ENCODE results near the gene GTSE1. TPM values are rescaled to one million over a fixed set of nuclear protein-coding genes. Genes with fewer than 3 reads are reported as not detected.

The GTSE1 gene
- total and polyA plus RNA-seq, 4 experiments from 2014 or later = 0.64 TPM; not detected in 3

- intact Hi-C loops (cut with micrococcal nuclease) = no loop called here
These were observed 69.7 kb downstream of the GTSE1 start for GRCh38 chr22:46366327-46366731.

DNA sequence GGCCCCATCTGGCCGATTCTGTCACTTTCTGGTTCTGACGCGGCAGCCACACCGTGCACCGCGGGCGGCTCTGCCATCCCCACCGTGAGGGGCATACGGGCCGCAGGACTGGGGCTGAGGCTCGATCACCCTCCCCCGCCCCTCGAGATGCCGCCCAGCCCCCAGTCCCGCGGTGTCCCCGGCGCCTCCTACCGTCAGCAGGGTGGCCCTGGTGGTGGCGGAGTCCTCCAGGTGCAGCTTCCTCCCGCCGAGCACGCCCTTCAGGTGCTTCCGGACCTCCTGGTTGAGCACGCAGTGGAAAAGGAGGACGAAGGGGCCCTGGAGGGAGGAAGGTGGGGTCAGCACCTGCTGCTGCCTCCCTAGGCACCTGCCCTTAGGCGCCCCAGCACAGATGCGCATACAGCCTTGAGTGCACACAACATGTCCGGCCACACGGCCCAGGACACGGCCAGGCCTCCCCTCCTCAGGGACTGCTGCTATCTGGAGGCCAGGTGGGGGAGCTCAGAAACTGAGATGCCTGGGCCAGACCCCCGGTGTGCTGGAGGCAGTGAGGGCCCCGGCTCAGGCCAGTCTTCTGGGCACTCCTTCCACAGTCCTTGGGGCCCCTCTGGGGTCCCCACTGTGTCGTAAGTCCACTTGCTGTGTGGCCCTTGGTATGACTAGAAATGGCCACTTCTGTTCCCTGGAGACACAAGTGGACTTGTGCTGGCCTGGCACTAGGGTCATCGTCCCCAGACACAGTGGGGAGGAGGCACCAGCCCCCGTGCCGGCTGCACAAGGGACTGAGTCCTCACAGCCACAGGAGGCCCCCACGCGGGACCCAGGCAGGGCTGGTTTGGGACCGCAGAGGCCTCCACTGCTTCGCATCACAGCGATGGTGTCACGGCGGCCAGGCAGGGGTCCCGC lies 70.4 kb downstream of the GTSE1 start:
- Histone ChIP-seq H3K27ac (ENCODE audit: low read depth, low read length) (no peak overlapping the region), H3K9me3 (ENCODE audit: control insufficient read depth in 1 of 2, low read length in 2 of 2) (no peaks in the 10 kb centered on the region), H3K4me3 (ENCODE audit: low read length in 2 of 2) (no peak overlapping the region), H3K27me3 (ENCODE audit: insufficient read depth, low read length) (no peaks in the 10 kb centered on the region), H3K4me1 (ENCODE audit: insufficient read depth, low read length) (peaks cover 25% of the 10 kb centered on the region), H3K36me3 (ENCODE audit: insufficient read depth, low read length) (no peaks in the 10 kb centered on the region)
- ChIA-PET POLR2A (ENCODE audit: partially characterized antibody) (interaction anchor here (0.9 to 1.7 kb wide), 3 partner anchors 25 to 118 kb away, joined by 3 to 9 read pairs (median 3); partner anchors contain the start of gene TRMU), CTCF (ENCODE audit: partially characterized antibody) (interaction anchor here (0.8 to 4.8 kb wide), 25 partner anchors 8 to 361 kb away, joined by 3 to 70 read pairs (median 4); partner anchors contain the start of gene TRMU)
- DNase-seq = peak in 3 of 5 donors; percentile 12 to 55 (median 50)
- H3K36me3 Mint-ChIP-seq = no peaks in the 10 kb centered on the region
- peaks cover 1 to 4% of the 10 kb centered on the region in 2 donors for H3K27me3 Mint-ChIP-seq
- peaks cover 13 to 27% (median 20%) of the 10 kb centered on the region in 4 donors for H3K4me1 Mint-ChIP-seq
- no peaks in the 10 kb centered on the region for H3K9me3 Mint-ChIP-seq
- H3K4me3 Mint-ChIP-seq = peak overlapping the region in 6 of 8 donors; percentile 4 to 80 (median 44)
- intact Hi-C loops (cut with micrococcal nuclease) = no loop called here
- peak overlapping the region in 3 of 7 donors; percentile 60 to 78 (median 73) for H3K27ac Mint-ChIP-seq

More at GRCh38 chr22:46366327-46366731, 69.7 kb downstream of the GTSE1 start:
- H3K27me3 ChIP-seq (ENCODE audit: insufficient read depth, low read length) = no peaks in the 10 kb centered on the region
- H3K4me3 Mint-ChIP-seq = no peak overlapping the region
- H3K27me3 Mint-ChIP-seq = peaks cover 0 to 1% of the 10 kb centered on the region in 2 donors
- H3K9me3 Mint-ChIP-seq = peaks cover 0 to 3% (median 0%) of the 10 kb centered on the region in 8 donors
- ChIA-PET POLR2A (ENCODE audit: partially characterized antibody) (interaction anchor here (1.7 kb wide), 1 partner anchor 30 kb away, joined by 9 read pairs; the partner anchor contains the start of gene TRMU), CTCF (ENCODE audit: partially characterized antibody) (interaction anchor here (2.8 to 4.8 kb wide), 2 partner anchors 11 to 175 kb away, joined by 12 to 70 read pairs; no protein-coding TSS in a partner anchor)
- no peak overlapping the region for H3K27ac ChIP-seq (ENCODE audit: low read depth, low read length)
- H3K9me3 ChIP-seq (ENCODE audit: control insufficient read depth in 1 of 2, low read length in 2 of 2) = no peaks in the 10 kb centered on the region
- no peak for DNase-seq
- peaks cover 18% of the 10 kb centered on the region for H3K4me1 ChIP-seq (ENCODE audit: insufficient read depth, low read length)
- peaks cover 15 to 20% (median 17%) of the 10 kb centered on the region in 4 donors for H3K4me1 Mint-ChIP-seq
- no peaks in the 10 kb centered on the region for H3K36me3 Mint-ChIP-seq
- H3K36me3 ChIP-seq (ENCODE audit: insufficient read depth, low read length) = no peaks in the 10 kb centered on the region
- H3K4me3 ChIP-seq (ENCODE audit: low read length in 2 of 2) = no peak overlapping the region
- H3K27ac Mint-ChIP-seq = no peak overlapping the region

- Histone ChIP-seq H3K4me1 (ENCODE audit: insufficient read depth, low read length) (peaks cover 28% of the 10 kb centered on the region), H3K4me3 (ENCODE audit: low read length in 2 of 2) (no peak overlapping the region), H3K9me3 (ENCODE audit: control insufficient read depth in 1 of 2, low read length in 2 of 2) (no peaks in the 10 kb centered on the region), H3K27me3 (ENCODE audit: insufficient read depth, low read length) (no peaks in the 10 kb centered on the region), H3K27ac (ENCODE audit: low read depth, low read length) (no peak overlapping the region), H3K36me3 (ENCODE audit: insufficient read depth, low read length) (no peaks in the 10 kb centered on the region)
- H3K36me3 Mint-ChIP-seq = no peaks in the 10 kb centered on the region
- peak overlapping the region in 4 of 7 donors; percentile 12 to 67 (median 34) for H3K27ac Mint-ChIP-seq
- H3K27me3 Mint-ChIP-seq = peaks cover 1 to 5% of the 10 kb centered on the region in 2 donors
- no peaks in the 10 kb centered on the region for H3K9me3 Mint-ChIP-seq
- peak overlapping the region in 4 of 8 donors; percentile 25 to 80 (median 48) for H3K4me3 Mint-ChIP-seq
- peaks cover 14 to 31% (median 21%) of the 10 kb centered on the region in 4 donors for H3K4me1 Mint-ChIP-seq
- CTCF ChIA-PET (ENCODE audit: partially characterized antibody) = interaction anchor here (0.8 to 4.8 kb wide), 27 partner anchors 9 to 361 kb away, joined by 3 to 70 read pairs (median 3); partner anchors contain the start of gene TRMU
- POLR2A ChIA-PET (ENCODE audit: partially characterized antibody) = interaction anchor here (0.9 to 1.7 kb wide), 3 partner anchors 24 to 118 kb away, joined by 3 to 9 read pairs (median 3); partner anchors contain the start of gene TRMU
- intact Hi-C loops (cut with micrococcal nuclease) = no loop called here
- DNase-seq = peak; percentile 49 to 72 (median 58)
These were observed 71.1 kb downstream of the GTSE1 start for GRCh38 chr22:46367707-46368191.

DNA sequence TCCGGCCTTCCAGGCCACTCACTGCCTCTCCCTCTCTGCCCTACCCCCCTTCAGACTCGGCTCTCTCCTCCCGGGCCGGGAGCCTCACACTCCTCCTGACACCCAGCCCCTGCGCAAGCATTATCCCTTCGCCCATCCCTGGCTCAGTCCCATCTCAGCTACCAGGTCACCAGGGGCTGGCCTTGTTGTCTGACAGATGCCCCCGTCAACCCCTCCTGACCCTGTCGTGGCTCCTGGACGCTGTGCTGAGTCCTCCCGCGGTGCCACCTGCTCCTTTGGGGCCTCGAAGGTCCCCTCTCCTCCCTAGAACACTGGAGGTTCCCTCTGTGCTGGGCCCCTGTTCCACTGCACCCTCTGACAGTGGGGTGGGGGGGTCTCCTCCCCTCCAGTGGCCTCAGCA lies 71.8 kb downstream of the GTSE1 start:
- no peaks in the 10 kb centered on the region for H3K27me3 ChIP-seq (ENCODE audit: insufficient read depth, low read length)
- H3K4me3 Mint-ChIP-seq = no peak overlapping the region
- H3K27ac Mint-ChIP-seq = no peak overlapping the region
- H3K9me3 Mint-ChIP-seq = no peaks in the 10 kb centered on the region
- no peaks in the 10 kb centered on the region for H3K36me3 ChIP-seq (ENCODE audit: insufficient read depth, low read length)
- ChIA-PET POLR2A (ENCODE audit: partially characterized antibody) (no interaction called here), CTCF (ENCODE audit: partially characterized antibody) (interaction anchor here (0.8 to 4.8 kb wide), 21 partner anchors 9 to 362 kb away, joined by 3 to 70 read pairs (median 4); partner anchors contain the start of gene TRMU)
- no peak for DNase-seq
- H3K4me1 ChIP-seq (ENCODE audit: insufficient read depth, low read length) = peaks cover 32% of the 10 kb centered on the region
- peaks cover 0 to 7% of the 10 kb centered on the region in 2 donors for H3K27me3 Mint-ChIP-seq
- H3K9me3 ChIP-seq (ENCODE audit: control insufficient read depth in 1 of 2, low read length in 2 of 2) = no peaks in the 10 kb centered on the region
- peaks cover 18 to 35% (median 25%) of the 10 kb centered on the region in 4 donors for H3K4me1 Mint-ChIP-seq
- no peak overlapping the region for H3K4me3 ChIP-seq (ENCODE audit: low read length in 2 of 2)
- intact Hi-C loops (cut with micrococcal nuclease) = no loop called here
- H3K27ac ChIP-seq (ENCODE audit: low read depth, low read length) = no peak overlapping the region
- no peaks in the 10 kb centered on the region for H3K36me3 Mint-ChIP-seq

DNA sequence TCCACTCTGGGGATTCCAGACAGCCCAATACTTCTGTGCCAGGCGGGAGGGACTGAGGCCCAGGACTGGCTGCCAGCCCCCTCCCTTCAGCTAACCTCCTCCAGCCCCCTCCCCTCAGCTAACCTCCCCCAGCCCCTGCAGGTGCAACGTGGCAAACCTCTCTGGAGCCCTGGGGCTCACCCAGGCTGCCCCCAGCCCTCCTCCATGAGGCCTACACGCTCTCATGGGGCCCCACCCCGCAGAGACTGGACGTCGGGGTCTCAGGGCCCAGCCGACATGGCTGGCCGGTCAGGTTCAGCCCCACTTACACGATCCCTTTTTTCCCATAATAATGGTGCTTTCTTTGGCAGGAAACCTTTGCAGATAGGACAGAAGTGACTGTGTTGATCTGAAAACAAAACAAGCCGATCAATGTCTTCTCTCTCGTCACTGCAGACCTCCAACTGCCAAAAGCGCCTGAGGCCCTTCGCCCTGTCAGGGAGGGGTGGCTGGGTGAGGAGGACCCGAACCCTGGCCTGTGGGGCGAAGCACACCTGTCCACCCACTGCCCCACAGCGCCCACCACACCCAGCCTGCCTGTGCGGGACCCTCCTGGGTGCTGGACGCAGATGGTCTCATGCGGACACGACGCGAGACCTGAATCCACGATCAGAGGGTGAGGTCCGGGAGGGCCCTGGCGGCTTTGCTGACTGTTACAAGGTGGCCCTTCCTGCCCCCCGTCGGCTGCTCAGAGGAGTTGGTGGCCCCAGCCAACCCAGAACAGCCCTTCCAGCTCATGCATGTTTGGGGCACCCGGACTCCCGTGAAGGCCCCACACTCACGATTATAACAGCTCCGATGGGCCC lies 72.4 kb downstream of the GTSE1 start:
- Mint-ChIP-seq H3K27ac (no peak overlapping the region), H3K4me3 (no peak overlapping the region), H3K36me3 (no peaks in the 10 kb centered on the region), H3K27me3 (peaks cover 0 to 7% of the 10 kb centered on the region in 2 donors), H3K4me1 (peaks cover 19 to 40% (median 31%) of the 10 kb centered on the region in 4 donors), H3K9me3 (peaks cover 0 to 2% (median 0%) of the 10 kb centered on the region in 8 donors)
- CTCF ChIA-PET (ENCODE audit: partially characterized antibody) = interaction anchor here (1.5 to 4.8 kb wide), 4 partner anchors 8 to 172 kb away, joined by 3 to 70 read pairs (median 8); no protein-coding TSS in a partner anchor
- no peak overlapping the region for H3K27ac ChIP-seq (ENCODE audit: low read depth, low read length)
- H3K27me3 ChIP-seq (ENCODE audit: insufficient read depth, low read length) = no peaks in the 10 kb centered on the region
- POLR2A ChIA-PET (ENCODE audit: partially characterized antibody) = no interaction called here
- H3K4me1 ChIP-seq (ENCODE audit: insufficient read depth, low read length) = peaks cover 39% of the 10 kb centered on the region
- intact Hi-C loops (cut with micrococcal nuclease) = no loop called here
- no peak overlapping the region for H3K4me3 ChIP-seq (ENCODE audit: low read length in 2 of 2)
- DNase-seq = no peak
- no peaks in the 10 kb centered on the region for H3K36me3 ChIP-seq (ENCODE audit: insufficient read depth, low read length)
- no peaks in the 10 kb centered on the region for H3K9me3 ChIP-seq (ENCODE audit: control insufficient read depth in 1 of 2, low read length in 2 of 2)

DNA sequence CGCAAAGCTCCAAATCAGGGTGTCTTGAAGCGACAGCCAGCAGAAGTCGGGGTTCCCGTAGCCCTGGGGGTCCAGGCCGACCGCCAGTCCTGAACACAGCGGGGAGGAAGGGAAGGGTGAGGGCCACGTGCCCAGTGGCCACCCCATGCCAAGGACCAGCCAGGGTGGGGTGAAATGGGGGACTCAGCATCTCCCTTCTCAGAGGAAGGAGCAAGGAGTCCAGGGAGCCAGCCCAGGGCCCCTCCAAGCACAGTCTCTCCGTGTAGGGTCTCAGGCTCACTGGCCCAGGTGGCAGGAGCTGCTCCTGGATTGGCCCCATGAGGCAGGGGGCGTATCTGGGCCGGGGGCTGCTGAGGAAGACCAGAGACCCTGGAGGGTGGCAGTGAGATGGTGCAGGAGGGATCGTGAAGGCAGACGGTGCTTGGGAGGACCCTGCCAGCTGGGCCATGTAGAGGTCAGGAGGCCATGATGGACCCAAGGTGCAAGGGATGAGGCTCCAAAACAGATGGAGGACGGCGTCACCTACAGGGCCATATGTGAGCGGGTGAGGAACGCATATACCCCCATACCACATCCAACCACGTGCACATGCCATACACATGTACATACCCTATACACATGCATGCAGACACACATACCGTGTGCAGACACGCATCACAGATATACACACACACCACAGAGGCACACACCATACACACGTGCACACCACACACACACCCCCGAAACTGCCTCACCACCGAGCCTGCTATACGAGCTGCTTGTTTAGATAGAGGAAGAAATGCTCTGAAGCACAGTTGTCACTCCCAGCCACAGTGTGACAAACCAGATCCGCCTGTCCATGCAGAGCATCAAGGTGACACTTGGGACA lies 73.3 kb downstream of the GTSE1 start:
- H3K36me3 ChIP-seq (ENCODE audit: insufficient read depth, low read length) = no peaks in the 10 kb centered on the region
- peaks cover 0 to 4% (median 0%) of the 10 kb centered on the region in 8 donors for H3K9me3 Mint-ChIP-seq
- DNase-seq = no peak
- peaks cover 0 to 7% of the 10 kb centered on the region in 2 donors for H3K27me3 Mint-ChIP-seq
- H3K4me1 ChIP-seq (ENCODE audit: insufficient read depth, low read length) = peaks cover 44% of the 10 kb centered on the region
- no peak overlapping the region for H3K4me3 ChIP-seq (ENCODE audit: low read length in 2 of 2)
- peak overlapping the region in 4 of 7 donors; percentile 18 to 86 (median 84) for H3K27ac Mint-ChIP-seq
- H3K27ac ChIP-seq (ENCODE audit: low read depth, low read length) = no peak overlapping the region
- peak overlapping the region in 5 of 8 donors; percentile 7 to 65 (median 41) for H3K4me3 Mint-ChIP-seq
- no peaks in the 10 kb centered on the region for H3K27me3 ChIP-seq (ENCODE audit: insufficient read depth, low read length)
- CTCF ChIA-PET (ENCODE audit: partially characterized antibody) = interaction anchor here (1.5 to 4.8 kb wide), 2 partner anchors 15 to 171 kb away, joined by 3 to 70 read pairs; no protein-coding TSS in a partner anchor
- no peaks in the 10 kb centered on the region for H3K36me3 Mint-ChIP-seq
- POLR2A ChIA-PET (ENCODE audit: partially characterized antibody) = interaction anchor here (1.1 kb wide), 1 partner anchor 34 kb away, joined by 4 read pairs; the partner anchor contains the start of gene TRMU
- intact Hi-C loops (cut with micrococcal nuclease) = no loop called here
- H3K4me1 Mint-ChIP-seq = peaks cover 24 to 45% (median 35%) of the 10 kb centered on the region in 4 donors
- no peaks in the 10 kb centered on the region for H3K9me3 ChIP-seq (ENCODE audit: control insufficient read depth in 1 of 2, low read length in 2 of 2)
